Measurements from ENCODE around the gene RAB11FIP5. TPM values are rescaled to one million over a fixed set of nuclear protein-coding genes. Genes with fewer than 3 reads are reported as not detected.

Gene RAB11FIP5
- total and polyA plus RNA-seq, 3 experiments from 2014 or later = 2.7 to 10.4 (median 4.3) TPM

- no peak overlapping the region for H3K4me3 Mint-ChIP-seq
- no peak overlapping the region for H3K27ac ChIP-seq (ENCODE audit: low read depth, low read length)
- H3K4me3 ChIP-seq (ENCODE audit: low read length) = no peak overlapping the region
- no peaks in the 10 kb centered on the region for H3K4me1 ChIP-seq (ENCODE audit: insufficient read depth, low read length)
- POLR2A ChIA-PET = no interaction called here
- H3K9me3 ChIP-seq (ENCODE audit: low read length) = no peaks in the 10 kb centered on the region
- H3K27me3 ChIP-seq (ENCODE audit: insufficient read depth, low read length, poor library complexity, severe bottlenecking) = no peaks in the 10 kb centered on the region
- H3K36me3 ChIP-seq (ENCODE audit: insufficient read depth, low read length) = no peaks in the 10 kb centered on the region
- H3K9me3 Mint-ChIP-seq = no peaks in the 10 kb centered on the region
- DNase-seq = no peak
- peaks cover 0 to 4% (median 2%) of the 10 kb centered on the region in 3 donors for H3K36me3 Mint-ChIP-seq
- no peaks in the 10 kb centered on the region for H3K4me1 Mint-ChIP-seq
- CTCF ChIA-PET = no interaction called here
- H3K27ac Mint-ChIP-seq = no peak overlapping the region
- no peaks in the 10 kb centered on the region for H3K27me3 Mint-ChIP-seq
These were observed 85.4 kb downstream of the RAB11FIP5 start for GRCh38 chr2:73027340-73027739.

- no peak for DNase-seq
- Histone ChIP-seq H3K27ac (ENCODE audit: low read depth, low read length) (no peak overlapping the region), H3K4me3 (ENCODE audit: low read length) (no peak overlapping the region), H3K4me1 (ENCODE audit: insufficient read depth, low read length) (no peaks in the 10 kb centered on the region), H3K36me3 (ENCODE audit: insufficient read depth, low read length) (no peaks in the 10 kb centered on the region), H3K27me3 (ENCODE audit: insufficient read depth, low read length, poor library complexity, severe bottlenecking) (no peaks in the 10 kb centered on the region), H3K9me3 (ENCODE audit: low read length) (no peaks in the 10 kb centered on the region)
- Mint-ChIP-seq H3K4me1 (no peaks in the 10 kb centered on the region), H3K27ac (peak overlapping the region in 1 of 8 donors; percentile 5), H3K27me3 (no peaks in the 10 kb centered on the region), H3K4me3 (no peak overlapping the region), H3K36me3 (peaks cover 0 to 6% (median 2%) of the 10 kb centered on the region in 3 donors), H3K9me3 (no peaks in the 10 kb centered on the region)
- POLR2A ChIA-PET = no interaction called here
- CTCF ChIA-PET = interaction anchor here (1.6 kb wide), 1 partner anchor 31 kb away, joined by 4 read pairs; no protein-coding TSS in a partner anchor
These were observed 89.3 kb downstream of the RAB11FIP5 start for GRCh38 chr2:73023497-73023896.

Other genes with a start within 250 kb of the RAB11FIP5 start
- gene SPR, start 225.5 kb downstream of the RAB11FIP5 start, total RNA-seq = 1 to 10 TPM; 8.8 to 9.3 TPM
- gene SPR, start 225.5 kb downstream of the RAB11FIP5 start, polyA plus RNA-seq = 0.14 TPM
- gene EMX1, start 195.4 kb downstream of the RAB11FIP5 start, total RNA-seq = under 1 TPM; 0.57 to 0.82 TPM
- not detected for gene EMX1, start 195.4 kb downstream of the RAB11FIP5 start, polyA plus RNA-seq
- gene SFXN5, start 41.2 kb downstream of the RAB11FIP5 start, total RNA-seq = 10 to 100 TPM; 16.8 to 19.1 TPM
- gene SFXN5, start 41.2 kb downstream of the RAB11FIP5 start, polyA plus RNA-seq = 1.8 TPM
- gene NOTO, start 89.6 kb upstream of the RAB11FIP5 start, total RNA-seq = not detected
- not detected for gene NOTO, start 89.6 kb upstream of the RAB11FIP5 start, polyA plus RNA-seq
- gene SMYD5, start 101.3 kb upstream of the RAB11FIP5 start, total RNA-seq = 10 to 100 TPM; 41.2 to 42.8 TPM
- gene SMYD5, start 101.3 kb upstream of the RAB11FIP5 start, polyA plus RNA-seq = 21.5 TPM
- gene PRADC1, start 120.3 kb upstream of the RAB11FIP5 start, total RNA-seq = 10 to 100 TPM; 21.1 to 24.9 TPM
- 27.2 TPM for gene PRADC1, start 120.3 kb upstream of the RAB11FIP5 start, polyA plus RNA-seq
- 100 to 1,000 TPM; 750 to 758 TPM for gene CCT7, start 121.4 kb upstream of the RAB11FIP5 start, total RNA-seq
- 263 TPM for gene CCT7, start 121.4 kb upstream of the RAB11FIP5 start, polyA plus RNA-seq
- gene FBXO41, start 171.5 kb upstream of the RAB11FIP5 start, total RNA-seq = 10 to 100 TPM; 25.3 to 25.6 TPM
- gene FBXO41, start 171.5 kb upstream of the RAB11FIP5 start, polyA plus RNA-seq = 2.4 TPM
- gene EGR4, start 180.6 kb upstream of the RAB11FIP5 start, total RNA-seq = under 1 TPM; 0.31 to 0.55 TPM
- not detected for gene EGR4, start 180.6 kb upstream of the RAB11FIP5 start, polyA plus RNA-seq